Hematopoietic multipotent progenitor cell treated with erythropoietin and hydrocortisone succinate and interleukin-3 and kit ligand, for 15 days (in vitro differentiated cells): ENCODE measurements around the gene RAPGEF2.

Experiments used
- DNase-seq: peaks from one replicate; pipeline ENCODE4 v3.0.0-alpha.2; 2015; ENCODE audit warnings: low spot score

The RAPGEF2 gene

DNA sequence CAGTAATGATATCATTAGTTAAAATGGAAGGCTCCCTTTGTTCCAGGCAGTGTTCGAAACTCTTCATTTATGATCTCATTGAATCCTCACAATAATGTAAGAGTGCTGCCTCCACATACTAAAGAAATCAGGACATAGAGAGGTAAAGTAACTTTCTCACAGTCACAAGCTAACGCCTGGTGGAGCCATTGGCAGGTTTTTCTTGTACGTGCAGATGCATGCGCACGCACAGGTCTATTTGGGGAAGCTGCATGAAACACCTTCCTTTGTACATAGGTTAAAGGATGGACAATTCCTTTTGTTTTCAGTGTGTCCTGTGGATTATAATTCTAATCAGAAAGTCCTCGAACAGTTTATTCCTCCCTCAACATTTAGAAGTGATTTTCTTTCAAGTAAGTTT is 176.2 kb downstream of the RAPGEF2 start:
- DNase-seq: no peak

- DNase-seq: no peak
These were observed 177.7 kb downstream of the RAPGEF2 start for GRCh38 chr4:159280442-159281172.

- DNase-seq: no peak
These were observed 178.9 kb downstream of the RAPGEF2 start for GRCh38 chr4:159281771-159282170.

GRCh38 chr4:159282329-159282728 is 179.4 kb downstream of the RAPGEF2 start:
- DNase-seq: no peak

DNA sequence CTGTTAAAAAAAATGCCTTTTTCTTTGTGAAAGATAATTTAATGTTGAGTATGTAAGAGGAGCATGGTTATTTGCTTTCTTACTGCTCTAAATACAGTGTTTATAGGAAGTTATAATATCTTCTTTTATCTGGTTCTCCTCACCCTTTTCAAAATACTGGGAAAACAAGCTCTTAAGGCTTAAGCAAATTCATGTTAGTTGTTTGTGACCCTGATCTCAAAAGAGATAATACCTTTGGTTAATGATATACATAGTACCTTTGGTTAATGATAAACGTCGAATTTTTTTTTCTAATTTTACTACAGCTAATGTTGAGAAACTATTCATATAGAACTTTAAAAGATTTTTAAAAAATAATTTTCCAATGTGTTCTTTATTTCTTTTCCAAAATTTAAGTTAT is 180.1 kb downstream of the RAPGEF2 start:
- DNase-seq: no peak

DNA sequence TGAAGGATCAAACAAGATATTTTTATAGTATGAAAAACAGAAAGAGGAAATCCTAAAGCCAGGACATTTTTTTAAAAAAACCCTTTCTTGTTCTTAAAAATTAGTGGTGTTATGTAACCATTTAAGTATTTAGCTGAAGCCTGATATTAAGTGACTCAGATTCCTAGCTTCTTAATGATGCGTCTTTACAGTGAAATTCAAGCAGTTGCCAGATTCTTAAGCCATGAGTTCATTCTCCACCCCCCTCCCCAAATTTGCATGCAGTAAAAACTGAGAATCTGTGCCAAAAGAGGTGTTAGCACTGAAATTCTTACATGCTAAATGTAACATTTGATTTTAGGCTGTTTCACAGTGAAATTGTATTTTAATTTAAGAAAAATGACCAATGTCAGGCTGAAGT is 180.8 kb downstream of the RAPGEF2 start:
- DNase-seq: no peak

DNA sequence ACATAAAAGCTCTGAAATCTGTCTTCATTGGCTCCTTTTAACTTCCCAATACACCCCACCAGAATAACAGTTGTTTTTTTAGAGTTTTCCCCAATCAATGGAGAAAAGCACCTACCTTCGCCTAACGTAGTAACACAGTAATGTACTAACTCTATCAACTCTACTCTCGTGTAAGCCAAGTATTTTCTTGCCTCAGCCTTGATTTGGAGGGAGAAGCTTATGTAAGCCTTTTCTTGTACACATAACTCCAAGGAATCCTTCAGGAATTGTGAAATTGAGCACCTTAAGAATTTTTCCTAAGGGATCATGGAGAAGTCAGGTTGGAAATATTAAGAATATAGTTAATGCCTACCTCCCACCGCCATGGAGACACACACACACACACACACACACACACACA is 181.2 kb downstream of the RAPGEF2 start:
- no peak for DNase-seq

DNA sequence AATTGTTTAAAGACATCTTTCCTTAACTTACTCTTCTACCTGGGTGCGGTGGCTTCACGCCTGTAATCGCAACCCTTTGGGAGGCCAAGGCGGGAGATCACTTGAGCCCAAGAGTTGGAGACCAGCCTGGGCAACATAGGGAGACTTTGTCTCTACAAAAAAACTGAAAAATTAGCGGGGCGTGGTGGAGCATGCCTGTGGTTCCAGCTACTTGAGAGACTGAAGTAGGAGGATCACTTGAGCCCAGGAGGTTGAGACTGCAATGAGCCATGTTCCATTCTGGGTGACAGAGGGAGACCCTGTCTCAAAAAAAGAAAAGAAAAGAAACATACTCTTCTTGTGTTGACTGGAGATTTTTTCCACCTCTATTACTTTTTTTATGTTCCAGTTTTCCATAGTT is 181.9 kb downstream of the RAPGEF2 start:
- no peak for DNase-seq

GRCh38 chr4:159287767-159288166 is 184.9 kb downstream of the RAPGEF2 start:
- DNase-seq: no peak

DNA sequence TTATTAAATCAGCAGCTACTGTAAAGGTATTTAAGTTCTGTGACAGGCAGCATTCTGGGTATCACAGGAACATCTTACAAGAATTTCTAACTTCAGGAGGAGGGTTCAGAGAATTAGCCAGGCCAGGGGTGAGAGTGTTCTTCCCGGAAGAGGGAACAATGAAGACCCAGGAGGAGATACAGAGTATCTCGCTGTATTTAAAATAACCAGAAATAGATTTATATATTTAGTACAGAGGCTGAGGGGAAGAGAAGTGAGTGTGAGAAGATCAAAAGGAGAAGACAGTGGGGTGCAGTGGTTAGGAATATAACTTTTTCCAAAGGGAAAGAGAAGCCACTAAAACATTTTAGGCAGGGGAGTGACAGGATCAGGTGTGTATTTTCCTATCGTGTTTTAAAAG is 186.8 kb downstream of the RAPGEF2 start:
- no peak for DNase-seq

DNA sequence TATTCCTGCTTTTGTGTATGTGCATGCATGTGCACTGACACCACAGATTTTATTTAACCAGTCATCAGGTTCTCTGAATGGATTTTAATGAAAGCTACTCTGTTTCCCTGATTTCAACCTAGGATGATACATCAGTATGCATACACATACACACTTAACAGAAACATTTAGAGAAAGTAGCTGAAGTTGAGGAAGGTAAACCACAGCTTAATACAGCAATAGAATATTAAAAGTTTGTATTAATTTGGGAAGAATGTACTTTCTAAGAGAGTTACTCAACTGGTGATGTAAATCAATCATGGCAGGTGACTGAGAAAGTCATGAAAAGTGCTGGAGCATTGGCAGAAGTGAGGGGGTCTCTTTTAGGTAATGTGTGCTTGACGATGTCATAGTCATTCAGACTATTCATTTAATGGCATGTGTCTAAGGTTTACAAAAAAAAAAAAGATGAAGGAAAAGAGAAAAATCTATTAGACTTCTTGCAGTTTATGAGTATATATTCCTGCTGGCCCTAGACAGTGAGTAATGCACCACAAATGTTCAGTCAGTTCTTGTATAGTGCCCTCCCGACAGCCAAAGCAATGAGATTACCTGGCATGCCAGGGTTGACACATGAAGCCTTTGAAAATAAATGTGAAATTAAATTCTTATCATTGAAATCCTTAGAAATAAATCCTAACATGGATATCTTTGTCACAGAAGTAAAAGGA is 187.6 kb downstream of the RAPGEF2 start:
- no peak for DNase-seq

GRCh38 chr4:159291176-159291575 is 188.3 kb downstream of the RAPGEF2 start:
- DNase-seq: no peak

- no peak for DNase-seq
These were observed 189.4 kb downstream of the RAPGEF2 start for GRCh38 chr4:159292137-159292896.

- DNase-seq: no peak
These were observed 191.1 kb downstream of the RAPGEF2 start for GRCh38 chr4:159293811-159294515.

GRCh38 chr4:159296061-159296460 is 193.2 kb downstream of the RAPGEF2 start:
- peak; percentile 62 for DNase-seq

DNA sequence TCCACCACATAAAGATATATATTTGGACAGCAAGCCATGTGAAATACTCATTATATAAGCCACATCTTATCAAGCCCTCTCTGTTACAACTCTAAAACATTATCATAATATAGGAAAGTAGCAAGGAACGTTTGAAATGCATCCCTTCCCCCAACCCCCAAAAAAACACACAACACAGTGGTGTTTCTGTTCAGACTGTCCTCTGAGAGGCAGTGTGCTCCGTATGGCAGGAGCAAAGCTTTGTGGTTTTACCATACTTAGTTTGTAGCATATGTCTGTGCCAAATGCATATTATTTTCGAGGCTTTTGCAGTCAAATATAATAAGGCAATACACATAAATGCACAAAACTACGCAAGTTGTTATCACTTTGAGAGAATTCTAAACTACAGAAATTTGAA is 194.2 kb downstream of the RAPGEF2 start:
- DNase-seq: no peak

GRCh38 chr4:159298502-159298901 is 195.6 kb downstream of the RAPGEF2 start:
- DNase-seq: no peak

DNA sequence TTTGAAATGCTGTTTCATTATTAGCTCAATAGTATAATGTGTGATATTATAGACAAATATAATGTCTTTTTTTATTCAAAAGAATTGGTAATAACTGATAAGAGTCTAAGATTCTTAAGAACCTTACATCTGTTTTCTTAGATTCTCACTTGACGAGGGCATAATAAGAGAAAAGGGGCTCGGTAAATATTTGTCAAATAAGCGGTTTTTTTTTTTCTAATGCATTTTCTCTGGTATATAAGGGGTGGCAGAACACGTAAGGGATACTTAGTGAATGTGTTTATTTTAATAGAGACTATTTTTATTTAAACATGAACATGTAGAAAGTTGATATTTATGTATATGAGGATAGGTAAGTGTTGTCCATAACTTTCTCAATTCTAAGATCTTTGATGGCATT is 200.6 kb downstream of the RAPGEF2 start:
- DNase-seq: no peak

DNA sequence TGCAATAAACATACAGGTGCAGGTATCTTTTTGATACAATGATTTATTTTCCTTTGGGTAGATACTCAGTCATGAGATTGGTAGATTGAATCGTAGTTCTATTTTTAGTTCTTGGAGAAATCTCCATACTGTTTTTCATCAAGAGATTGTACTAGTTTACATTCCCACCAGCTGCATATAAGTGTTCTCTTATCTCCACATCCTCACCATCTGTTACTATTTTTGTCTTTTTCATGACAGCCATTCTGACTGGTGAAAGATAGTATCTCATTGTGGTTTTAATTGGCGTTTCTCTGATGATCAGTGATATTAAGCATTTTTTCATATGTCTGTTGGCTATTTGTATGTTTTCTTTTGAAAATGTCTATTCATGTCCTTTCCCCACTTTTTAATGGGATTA is 202.2 kb downstream of the RAPGEF2 start:
- DNase-seq: no peak

DNA sequence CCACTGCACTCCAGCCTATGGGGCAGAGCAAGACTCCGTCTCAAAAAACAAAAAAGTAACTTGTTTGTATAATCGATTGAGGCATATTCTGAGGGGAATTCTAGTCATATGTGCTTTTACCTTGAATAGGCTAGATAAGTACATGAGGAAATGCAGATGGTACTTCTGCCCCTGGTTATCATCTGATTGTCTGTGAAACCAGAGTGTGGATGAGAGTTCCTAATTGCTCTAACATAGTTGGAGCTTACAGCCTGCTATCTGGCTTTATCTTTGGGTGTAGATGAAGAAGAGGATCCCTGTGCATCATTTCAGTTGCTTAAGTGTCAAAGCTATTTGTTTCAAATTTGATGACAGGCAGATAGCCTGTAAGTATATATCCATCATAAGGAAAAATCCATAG is 205.1 kb downstream of the RAPGEF2 start:
- DNase-seq: no peak

GRCh38 chr4:159308566-159309340 is 205.9 kb downstream of the RAPGEF2 start:
- no peak for DNase-seq

DNA sequence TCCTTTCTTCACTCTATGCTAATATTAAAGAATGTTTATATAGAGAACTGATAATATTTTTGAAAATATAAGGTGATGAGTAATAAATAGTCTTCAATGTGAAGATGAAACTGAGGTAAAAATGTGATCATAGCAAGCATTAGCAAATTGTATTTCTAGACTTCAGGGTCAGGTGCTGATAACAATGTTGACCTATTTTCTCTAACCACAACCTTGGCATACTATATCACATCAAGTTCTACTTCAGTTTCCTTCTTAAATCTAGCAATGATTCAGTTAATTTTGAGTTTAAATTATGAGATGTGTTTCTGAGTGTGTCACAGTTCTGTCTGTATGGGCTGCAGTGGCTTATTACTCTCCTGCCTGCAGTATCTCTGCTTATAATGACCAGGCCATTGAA is 209.4 kb downstream of the RAPGEF2 start:
- DNase-seq: no peak
